ENCODE data around the gene CRYBG1. TPM values are rescaled to one million over a fixed set of nuclear protein-coding genes. Genes with fewer than 3 reads are reported as not detected.
"Not testable (repeated sequence)": the region's sequence is repeated elsewhere in the genome, so short reads cannot be mapped to it uniquely, and the experiment has no call there.

CRYBG1 gene
- total RNA-seq, 1 donor from 2014 or later: 0.07 TPM

DNA sequence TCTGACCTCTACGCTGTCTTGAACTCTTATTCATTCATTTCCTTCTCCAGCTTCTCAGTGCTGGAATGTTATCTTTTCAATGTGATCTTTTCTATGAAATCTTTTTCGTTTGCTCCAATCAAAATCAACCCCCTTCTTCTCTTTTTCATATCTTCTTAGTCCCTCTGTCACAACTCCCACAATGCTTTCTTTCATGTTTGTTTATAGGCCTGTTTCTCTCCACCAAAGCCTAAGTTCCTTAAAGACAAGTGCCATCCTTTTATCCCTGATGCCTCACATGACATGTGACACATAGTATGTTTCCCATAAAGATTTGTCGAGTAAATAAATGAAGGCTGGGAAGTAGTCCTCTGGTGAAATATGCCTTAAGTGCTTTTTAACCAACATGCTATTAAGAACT lies 38.1 kb downstream of the CRYBG1 start:
- H3K27ac Mint-ChIP-seq (ENCODE audit: unreplicated experiment): no peak overlapping the region
- DNase-seq (ENCODE audit: low read depth, low spot score): no peak
- TF ChIP-seq, protein P1, sequence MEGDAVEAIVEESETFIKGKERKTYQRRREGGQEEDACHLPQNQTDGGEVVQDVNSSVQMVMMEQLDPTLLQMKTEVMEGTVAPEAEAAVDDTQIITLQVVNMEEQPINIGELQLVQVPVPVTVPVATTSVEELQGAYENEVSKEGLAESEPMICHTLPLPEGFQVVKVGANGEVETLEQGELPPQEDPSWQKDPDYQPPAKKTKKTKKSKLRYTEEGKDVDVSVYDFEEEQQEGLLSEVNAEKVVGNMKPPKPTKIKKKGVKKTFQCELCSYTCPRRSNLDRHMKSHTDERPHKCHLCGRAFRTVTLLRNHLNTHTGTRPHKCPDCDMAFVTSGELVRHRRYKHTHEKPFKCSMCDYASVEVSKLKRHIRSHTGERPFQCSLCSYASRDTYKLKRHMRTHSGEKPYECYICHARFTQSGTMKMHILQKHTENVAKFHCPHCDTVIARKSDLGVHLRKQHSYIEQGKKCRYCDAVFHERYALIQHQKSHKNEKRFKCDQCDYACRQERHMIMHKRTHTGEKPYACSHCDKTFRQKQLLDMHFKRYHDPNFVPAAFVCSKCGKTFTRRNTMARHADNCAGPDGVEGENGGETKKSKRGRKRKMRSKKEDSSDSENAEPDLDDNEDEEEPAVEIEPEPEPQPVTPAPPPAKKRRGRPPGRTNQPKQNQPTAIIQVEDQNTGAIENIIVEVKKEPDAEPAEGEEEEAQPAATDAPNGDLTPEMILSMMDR (conservative IDR thresholded peaks at IDR 0.05): no peak
- H3K27me3 Mint-ChIP-seq (ENCODE audit: low read depth): no peaks in the 10 kb centered on the region
- peaks cover 10% of the 10 kb centered on the region for H3K4me1 Mint-ChIP-seq
- peaks cover 3% of the 10 kb centered on the region for H3K9me3 Mint-ChIP-seq
- H3K36me3 Mint-ChIP-seq (ENCODE audit: low read depth): peaks cover 2% of the 10 kb centered on the region
- no peak overlapping the region for H3K4me3 Mint-ChIP-seq

DNA sequence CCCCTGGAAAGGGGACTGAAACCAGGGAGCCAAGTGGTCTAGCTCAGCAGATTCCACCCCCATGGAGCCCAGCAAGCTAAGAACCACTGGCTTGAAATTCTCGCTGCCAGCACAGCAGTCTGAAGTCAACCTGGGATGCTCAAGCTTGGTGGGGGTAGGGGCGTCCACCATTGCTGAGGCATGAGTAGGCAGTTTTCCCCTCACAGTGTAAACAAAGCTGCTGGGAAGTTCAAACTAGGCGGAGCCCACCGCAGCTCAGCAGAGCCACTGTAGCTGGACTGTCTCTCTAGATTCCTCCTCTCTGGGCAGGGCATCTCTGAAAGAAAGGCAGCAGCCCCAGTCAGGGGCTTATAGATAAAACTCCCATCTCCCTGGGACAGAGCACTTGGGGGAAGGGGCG lies 44.5 kb downstream of the CRYBG1 start:
- H3K27me3 Mint-ChIP-seq (ENCODE audit: low read depth); H3K27ac Mint-ChIP-seq (ENCODE audit: unreplicated experiment); H3K9me3 Mint-ChIP-seq; H3K36me3 Mint-ChIP-seq (ENCODE audit: low read depth); H3K4me1 Mint-ChIP-seq; H3K4me3 Mint-ChIP-seq; DNase-seq (ENCODE audit: low read depth, low spot score): not testable (repeated sequence)

- TF ChIP-seq, protein P1 (conservative IDR thresholded peaks at IDR 0.05): no peak
- no peak overlapping the region for H3K4me3 Mint-ChIP-seq
- no peaks in the 10 kb centered on the region for H3K4me1 Mint-ChIP-seq
- H3K27ac Mint-ChIP-seq (ENCODE audit: unreplicated experiment): no peak overlapping the region
- H3K36me3 Mint-ChIP-seq (ENCODE audit: low read depth): no peaks in the 10 kb centered on the region
- H3K9me3 Mint-ChIP-seq: peaks cover 6% of the 10 kb centered on the region
- no peak for DNase-seq (ENCODE audit: low read depth, low spot score)
- peaks cover 12% of the 10 kb centered on the region for H3K27me3 Mint-ChIP-seq (ENCODE audit: low read depth)
Measured at GRCh38 chr6:106411056-106411455, 50.5 kb downstream of the CRYBG1 start.

GRCh38 chr6:106411643-106412200 lies 51.2 kb downstream of the CRYBG1 start:
- no peaks in the 10 kb centered on the region for H3K4me1 Mint-ChIP-seq
- DNase-seq (ENCODE audit: low read depth, low spot score): no peak
- peaks cover 6% of the 10 kb centered on the region for H3K9me3 Mint-ChIP-seq
- H3K27me3 Mint-ChIP-seq (ENCODE audit: low read depth): peaks cover 12% of the 10 kb centered on the region
- no peaks in the 10 kb centered on the region for H3K36me3 Mint-ChIP-seq (ENCODE audit: low read depth)
- no peak overlapping the region for H3K27ac Mint-ChIP-seq (ENCODE audit: unreplicated experiment)
- no peak overlapping the region for H3K4me3 Mint-ChIP-seq
- TF ChIP-seq, protein P1 (conservative IDR thresholded peaks at IDR 0.05): no peak

GRCh38 chr6:106413016-106413415 lies 52.5 kb downstream of the CRYBG1 start:
- Mint-ChIP-seq H3K27me3 (ENCODE audit: low read depth) (peaks cover 12% of the 10 kb centered on the region), H3K4me3 (no peak overlapping the region), H3K27ac (ENCODE audit: unreplicated experiment) (no peak overlapping the region), H3K36me3 (ENCODE audit: low read depth) (no peaks in the 10 kb centered on the region), H3K9me3 (no peaks in the 10 kb centered on the region), H3K4me1 (no peaks in the 10 kb centered on the region)
- no peak for DNase-seq (ENCODE audit: low read depth, low spot score)
- TF ChIP-seq, protein P1 (conservative IDR thresholded peaks at IDR 0.05): no peak

GRCh38 chr6:106413722-106414121 lies 53.2 kb downstream of the CRYBG1 start:
- Mint-ChIP-seq H3K36me3 (ENCODE audit: low read depth) (no peaks in the 10 kb centered on the region), H3K27me3 (ENCODE audit: low read depth) (peaks cover 12% of the 10 kb centered on the region), H3K4me1 (no peaks in the 10 kb centered on the region), H3K4me3 (no peak overlapping the region), H3K27ac (ENCODE audit: unreplicated experiment) (no peak overlapping the region), H3K9me3 (no peaks in the 10 kb centered on the region)
- TF ChIP-seq, protein P1 (conservative IDR thresholded peaks at IDR 0.05): no peak
- no peak for DNase-seq (ENCODE audit: low read depth, low spot score)

Measured in neural crest cell (in vitro differentiated cells).